ENCODE results near the gene SNPH.

Gene SNPH

DNA sequence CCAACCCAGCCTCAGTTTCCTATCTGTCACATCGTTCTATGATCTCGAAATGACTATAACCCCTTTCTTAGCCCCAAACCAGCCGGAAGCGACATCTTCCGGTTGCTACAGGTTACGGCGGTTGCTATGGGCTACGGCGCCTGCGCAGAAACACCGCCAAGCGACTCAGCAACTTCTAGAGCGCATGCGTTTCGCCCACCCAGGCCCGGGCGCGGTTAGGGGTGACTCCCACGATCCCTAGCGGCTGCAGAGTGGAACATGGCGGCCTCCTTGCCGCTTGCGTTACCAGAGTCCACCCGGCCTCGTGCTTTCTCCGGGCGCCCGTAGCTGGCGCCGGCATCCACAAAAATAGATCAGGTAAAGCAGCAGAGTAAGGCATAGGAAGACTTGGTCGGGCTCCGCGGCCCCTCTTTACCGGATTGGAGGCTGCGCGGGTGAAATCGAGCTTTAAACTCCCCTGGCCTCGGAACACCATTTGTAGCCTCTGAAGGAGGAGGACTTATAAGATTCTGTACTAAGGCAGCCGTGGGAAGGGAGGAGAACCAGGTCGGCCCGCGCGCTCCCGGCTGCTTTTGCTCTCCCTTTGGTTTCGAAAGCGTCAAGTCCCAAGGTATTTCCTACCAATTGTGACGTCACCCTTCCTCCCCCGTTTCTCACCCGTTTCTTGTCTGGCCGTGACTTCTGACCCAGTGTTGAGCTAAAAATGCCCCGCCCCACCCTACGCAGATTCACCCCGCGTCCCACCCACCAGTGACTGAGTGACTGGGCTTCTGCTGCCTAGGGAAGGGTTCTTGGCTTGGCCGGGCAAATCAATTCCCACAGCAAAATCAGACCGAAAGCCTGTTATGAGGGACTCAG lies 59.3 kb downstream of the SNPH start:
- DNase-seq = peak; percentile 99

DNA sequence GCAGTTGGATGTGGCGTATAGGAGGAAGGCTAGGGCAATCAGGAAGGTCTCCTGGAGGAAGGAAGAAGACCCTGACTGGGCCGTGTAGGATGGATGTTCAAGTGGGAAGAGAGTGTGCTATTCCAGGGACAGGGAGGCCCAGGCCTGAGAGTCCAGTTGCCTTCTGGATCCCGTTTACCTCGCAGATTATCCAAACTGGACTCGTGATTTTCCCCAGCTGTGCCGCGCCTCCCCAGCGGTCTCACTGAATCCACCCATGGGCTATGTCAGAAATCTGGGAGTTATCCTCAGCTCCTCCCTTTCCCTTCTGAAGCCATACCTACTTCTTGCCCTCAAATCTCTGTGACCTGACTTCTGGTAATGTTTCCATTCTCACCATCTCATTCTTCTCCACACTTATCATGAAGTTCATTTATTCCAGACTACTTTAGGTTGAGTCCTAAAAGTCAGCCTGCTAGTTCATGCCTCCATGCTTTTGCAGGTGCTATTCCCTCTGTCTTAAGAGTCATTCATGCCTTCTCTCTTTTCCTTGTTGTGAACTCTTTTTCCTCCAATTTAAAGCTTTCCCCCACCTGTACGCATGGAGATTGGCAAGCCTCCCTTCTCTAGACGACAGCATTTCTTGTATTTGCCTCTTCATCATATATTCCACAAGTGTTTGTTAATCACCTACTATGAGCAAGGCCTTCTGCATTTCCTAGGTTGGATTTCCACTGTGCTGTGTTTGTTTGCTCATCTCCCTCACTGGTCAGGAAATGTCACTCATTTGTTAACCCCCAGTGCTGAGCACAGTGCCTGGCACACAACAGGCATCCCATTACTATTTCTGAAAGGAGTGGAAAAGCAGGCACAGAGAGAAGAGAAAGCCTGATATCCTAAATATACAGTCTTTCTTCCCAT lies 60.2 kb downstream of the SNPH start:
- no peak for DNase-seq

DNA sequence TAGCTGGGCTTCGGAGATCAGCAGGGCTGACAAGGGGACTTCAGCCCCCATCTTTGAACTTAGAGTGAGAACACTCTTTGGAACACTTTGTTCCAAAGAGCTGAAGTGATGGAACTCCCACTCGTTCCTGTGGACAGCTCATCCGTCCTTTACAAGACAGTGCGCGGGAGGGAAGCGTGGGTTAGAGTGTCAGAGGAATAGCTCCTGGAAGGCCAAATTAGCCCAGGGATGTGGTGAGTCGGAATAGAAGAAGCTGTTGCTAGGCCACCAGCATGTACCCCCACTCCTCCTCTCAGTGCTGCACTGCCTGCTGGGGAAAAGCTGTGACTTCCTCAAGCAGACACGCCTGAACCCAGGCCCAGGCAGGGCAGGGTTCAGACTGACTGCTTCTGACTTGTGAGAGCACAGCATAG lies 61.2 kb downstream of the SNPH start:
- no peak for DNase-seq

DNA sequence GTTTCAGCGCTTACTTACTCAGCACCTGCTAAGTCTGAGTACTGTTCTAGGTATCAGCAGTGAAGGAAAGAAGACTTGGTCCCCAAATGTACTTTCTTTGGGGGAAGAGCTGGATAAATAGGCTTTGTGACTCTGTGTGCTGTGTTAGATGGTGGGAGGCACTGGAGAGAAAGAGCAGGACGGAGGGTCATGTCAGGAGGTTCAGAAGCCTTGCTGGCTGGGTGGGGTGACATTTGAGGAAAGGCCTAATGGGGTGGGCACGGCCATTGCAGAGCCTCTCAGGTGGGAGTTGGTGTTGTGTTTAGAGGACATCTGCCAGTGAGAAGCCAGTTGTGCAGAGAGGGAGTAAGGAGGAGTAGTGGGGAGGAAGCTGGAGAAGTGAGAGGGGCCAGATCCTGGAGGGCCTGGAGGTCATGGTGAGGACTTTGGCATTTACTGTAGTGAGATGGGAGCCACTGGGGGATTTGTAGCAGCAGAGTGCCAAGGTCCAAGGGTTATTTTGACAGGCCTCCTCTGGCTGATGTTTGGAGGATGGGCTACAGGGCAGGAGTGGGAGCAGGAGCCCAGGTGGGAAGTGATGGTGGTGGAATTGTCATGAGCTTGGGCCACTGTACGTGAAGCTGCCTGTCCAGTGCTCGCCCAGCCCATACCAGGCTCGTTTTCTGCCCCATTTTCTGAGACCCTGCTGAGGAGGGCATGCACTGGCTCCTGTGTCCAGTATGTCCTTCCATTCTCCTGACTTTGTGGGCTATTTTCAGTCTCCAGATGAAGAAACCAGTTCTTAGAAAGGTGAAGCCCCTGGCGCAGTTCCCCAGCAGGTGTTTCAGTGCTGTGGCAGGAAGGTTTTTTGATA lies 62.0 kb downstream of the SNPH start:
- DNase-seq = no peak

DNA sequence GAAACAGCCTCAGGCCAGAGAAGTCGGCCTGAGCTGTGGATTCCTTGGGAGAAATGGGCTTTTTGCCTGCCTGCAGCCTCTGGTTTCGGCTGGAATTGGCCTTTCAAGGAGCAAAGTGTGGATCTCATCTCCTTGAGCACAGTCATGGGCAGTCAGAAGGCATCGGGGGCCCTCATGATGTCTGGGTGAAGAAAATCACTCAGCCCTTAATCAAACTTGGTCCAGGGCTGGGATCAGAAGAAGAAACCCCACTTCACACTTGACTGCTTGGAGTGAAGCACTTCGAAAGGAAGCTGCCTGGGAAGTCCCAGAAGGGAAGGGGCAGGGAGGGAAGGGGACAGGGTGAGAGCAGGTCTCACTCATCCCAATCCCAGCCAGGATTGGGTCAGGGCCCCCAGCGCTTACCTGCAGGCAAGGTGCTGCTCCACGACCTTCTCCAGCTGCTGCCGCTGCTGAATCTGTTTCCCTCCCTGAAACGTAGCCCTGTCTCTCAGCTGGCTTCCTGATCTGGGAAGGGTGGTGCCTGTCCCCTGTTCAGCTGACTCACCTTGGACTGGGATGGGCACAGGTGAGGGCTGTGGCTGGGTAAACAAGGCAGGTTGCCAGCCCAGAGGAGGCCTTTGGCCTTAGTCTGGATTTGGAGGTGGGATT lies 62.7 kb downstream of the SNPH start, which contains the start of gene SDCBP2:
Gene SDCBP2, minus strand, starts transcription at position 460 of the 651 bp plus-strand sequence. CDS start 8,723 bp downstream, outside the sequence.
- no peak for DNase-seq

DNA sequence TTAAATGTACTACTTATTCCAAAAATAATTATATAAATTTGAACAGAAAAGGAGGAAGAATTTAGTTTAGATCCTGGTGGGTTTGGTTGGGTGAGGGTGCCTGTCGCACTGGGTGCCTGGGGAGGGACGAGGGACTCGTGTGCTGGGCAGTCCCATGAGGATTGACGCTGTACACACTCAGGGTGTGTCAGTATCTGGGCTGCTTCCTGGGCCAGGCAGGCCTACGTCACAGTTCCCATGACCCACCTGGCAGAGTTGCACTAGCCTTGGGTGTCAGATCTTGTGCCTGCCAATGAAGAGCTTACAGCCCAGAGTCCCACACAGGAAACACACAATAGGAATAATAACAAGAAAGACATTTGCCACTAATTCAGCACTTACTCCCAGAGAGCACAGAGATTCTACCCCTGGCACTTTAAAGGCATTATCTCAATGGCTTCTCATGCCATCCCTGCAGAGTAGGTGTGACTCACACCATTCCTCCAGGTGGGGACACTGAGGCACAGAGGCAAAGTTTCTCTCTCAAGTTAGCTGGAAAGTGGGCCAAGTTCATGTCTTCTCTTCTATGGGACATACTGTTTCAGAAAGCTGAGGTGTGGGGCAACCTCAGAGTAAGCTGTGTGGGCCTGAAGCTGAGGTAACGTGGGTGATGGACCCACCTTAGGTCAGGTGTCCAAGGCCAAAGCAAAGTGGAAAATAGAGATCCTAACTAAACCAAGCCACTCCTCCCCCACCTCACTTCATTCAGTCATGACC lies 64.2 kb downstream of the SNPH start:
- peak; percentile 71 for DNase-seq

DNA sequence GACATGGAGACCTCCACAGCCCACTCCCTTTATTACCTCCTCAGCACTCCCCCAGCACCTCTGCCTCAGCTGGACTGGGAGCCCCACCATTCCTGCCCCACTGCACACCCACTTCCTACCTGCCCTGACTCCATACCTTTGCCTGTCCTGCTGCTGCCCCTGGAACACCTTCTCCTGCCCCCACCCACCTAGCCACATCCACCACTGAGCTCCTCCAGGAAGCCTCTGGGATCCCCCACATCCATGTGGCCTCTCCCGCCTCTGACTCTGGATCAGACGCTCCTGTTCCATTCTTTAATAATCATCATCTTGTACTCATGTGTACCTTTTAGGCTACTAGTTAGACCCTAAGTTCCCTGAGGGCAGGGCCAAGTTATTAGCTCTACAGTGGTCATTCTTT lies 65.0 kb downstream of the SNPH start:
- no peak for DNase-seq

DNA sequence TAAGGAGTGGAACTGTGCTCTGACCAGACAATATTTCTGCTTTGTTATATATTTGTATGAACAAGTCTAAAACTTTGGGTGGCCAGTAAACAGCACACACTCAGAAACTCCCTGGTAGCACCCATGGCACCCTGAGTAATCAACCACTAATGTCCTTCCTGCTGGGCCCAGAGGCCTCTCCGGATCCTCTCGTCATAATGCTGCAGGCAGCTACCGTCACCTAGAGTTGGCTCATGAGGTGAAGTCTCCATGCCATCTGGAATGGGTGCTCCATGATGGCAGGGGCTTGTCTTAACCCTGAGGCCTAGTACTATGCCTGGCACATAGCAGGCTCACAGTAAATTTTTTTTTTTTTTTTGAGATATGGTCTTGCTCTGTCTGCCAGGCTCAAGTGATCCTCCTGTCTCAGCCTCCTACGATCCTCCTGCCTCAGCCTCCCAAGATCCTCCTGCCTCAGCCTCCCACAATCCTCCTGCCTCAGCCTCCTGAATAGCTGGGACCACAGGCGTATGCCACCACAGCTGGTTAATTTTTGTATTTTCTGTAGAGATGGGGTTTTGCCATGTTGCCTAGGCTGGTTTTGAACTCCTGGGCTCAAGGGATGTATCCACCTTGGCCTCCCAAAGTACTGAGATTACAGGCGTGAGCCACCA lies 65.8 kb downstream of the SNPH start:
- DNase-seq = no peak

DNA sequence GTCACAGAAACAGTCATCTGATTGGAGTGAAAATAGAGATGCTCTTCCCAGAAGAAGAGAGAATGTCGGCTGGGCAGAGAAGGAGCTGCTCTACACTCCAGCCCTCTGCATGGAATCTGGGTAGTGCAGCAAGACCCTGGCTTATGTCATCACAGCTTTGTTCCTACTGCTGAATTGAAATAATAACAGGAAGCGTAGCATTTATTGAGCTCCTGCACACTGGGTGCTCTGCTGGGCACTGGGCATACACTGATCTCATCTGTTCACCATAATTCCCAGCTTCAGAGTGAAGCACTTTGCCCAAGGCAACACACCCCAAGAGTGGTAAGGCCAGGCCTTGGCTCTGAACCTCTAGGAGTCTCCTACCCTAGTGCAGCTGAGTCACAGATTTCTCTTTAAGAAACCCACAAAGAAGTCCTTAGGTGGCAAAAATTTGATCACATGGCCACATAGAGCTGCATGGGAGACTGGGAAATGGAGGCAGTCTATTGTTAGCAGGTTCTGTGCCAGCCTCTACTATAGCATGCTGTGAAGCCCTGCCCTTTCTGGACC lies 66.7 kb downstream of the SNPH start:
- DNase-seq = no peak

DNA sequence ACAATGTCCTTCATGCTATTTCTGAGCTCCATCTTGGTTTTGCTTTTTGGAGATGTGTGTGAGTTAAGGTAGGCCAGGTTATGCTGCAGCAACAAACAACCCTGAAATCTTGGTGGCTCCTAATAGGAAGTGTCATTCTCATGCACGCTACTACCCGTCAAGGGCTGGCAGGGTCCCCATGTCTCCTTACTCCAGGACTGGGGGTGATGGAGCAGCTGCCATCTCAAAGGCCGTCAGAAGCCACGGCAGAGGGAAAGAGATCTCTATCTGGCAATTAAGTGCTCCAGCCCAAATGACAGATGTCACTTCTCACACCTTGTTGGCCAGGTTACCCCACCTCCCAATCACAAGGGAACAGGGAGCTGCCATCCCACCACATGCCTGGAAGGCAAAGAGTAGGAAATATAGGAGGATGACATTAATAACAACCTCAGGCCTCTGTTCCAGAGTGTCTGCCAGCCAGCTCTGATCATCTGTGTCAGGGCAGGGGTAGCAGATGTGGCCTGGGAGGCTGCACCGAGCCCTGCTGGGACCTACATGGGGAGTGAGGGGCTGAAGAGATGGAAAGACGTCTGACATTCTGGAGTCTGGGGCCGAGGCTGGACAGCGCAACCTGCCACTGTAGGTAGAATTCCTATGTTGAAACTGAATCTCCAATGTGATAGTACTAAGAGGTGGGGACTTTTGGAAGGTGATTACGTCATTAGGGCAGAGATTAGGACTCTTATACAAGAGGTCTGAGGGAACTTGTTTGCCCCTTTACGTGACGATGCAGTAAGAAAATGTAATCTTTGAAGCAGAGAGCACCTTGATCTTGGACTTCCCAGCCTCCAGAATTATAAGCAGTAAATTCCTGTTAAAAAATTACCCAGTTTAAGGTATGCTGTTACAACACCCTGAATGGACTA lies 67.6 kb downstream of the SNPH start:
- DNase-seq = no peak

DNA sequence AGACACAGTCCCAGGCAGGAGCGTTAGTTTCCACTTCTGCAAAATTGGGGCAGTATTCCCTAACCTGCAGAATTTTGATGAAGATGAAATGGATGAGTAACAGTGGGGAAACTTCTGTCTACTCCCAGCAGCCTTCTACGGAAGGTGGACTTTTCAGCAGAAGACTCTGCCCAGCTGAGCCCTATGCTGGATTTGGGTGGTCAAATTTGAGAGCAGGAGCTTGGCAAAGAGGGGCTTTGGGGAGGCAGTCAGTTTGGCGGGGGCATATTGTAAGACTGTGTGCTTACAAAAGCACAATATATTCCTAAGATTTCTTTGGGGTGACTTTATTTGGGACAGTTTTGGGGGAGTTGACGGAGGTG lies 68.3 kb downstream of the SNPH start:
- DNase-seq = no peak

DNA sequence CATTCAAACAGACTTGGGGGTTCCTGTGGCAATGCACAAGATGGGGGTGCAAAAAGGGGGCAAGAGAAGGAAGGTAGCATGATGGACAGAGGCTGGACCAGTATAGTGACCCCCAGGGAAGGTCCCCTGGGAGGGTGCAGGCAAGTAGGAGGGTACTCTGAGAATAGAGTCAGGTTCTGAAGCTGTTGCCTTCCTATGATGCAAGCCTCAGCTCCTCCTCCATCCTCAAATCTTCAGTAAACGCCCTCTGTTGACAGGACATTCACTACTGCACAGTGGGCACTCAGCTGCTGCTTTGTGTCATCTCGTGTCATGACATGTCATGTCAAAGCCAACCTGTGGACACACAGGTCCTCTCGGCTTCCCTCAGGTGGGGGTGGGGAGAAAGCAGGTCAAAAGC lies 68.7 kb downstream of the SNPH start:
- no peak for DNase-seq

DNA sequence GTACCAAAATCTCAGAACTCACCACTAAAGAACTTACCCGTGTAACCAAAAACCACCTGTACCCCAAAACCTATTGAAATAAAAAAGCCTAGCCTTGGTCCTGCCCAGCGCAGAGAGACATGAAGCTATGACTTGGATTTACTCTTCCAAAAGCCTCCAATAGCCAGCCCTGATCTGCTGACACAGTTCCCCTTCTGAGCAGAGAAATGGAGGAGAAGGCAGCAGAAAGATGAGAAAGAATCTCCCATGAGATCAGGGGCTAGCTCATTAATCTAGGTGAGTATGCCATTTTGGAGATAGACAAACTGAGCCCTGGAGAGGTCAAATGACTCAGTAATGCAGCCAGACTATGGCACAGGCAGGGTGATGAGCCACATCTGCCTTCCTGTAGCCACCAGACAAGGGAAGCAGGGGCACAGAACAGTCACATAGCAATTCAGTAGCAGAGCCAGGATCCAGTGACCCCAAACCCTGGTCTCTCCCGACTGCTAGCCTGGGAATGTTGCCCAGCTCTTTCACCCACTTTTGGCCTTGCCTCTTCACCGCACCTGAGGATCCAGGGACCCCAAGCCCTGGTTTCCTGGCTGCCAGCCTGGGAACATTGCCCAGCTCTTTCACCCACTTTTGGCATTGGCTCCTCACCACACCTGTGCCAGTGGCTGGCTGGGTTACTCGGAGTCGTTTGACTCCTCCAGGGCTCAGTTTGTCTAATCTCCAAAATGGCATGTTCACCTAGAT lies 70.0 kb downstream of the SNPH start:
- no peak for DNase-seq

DNA sequence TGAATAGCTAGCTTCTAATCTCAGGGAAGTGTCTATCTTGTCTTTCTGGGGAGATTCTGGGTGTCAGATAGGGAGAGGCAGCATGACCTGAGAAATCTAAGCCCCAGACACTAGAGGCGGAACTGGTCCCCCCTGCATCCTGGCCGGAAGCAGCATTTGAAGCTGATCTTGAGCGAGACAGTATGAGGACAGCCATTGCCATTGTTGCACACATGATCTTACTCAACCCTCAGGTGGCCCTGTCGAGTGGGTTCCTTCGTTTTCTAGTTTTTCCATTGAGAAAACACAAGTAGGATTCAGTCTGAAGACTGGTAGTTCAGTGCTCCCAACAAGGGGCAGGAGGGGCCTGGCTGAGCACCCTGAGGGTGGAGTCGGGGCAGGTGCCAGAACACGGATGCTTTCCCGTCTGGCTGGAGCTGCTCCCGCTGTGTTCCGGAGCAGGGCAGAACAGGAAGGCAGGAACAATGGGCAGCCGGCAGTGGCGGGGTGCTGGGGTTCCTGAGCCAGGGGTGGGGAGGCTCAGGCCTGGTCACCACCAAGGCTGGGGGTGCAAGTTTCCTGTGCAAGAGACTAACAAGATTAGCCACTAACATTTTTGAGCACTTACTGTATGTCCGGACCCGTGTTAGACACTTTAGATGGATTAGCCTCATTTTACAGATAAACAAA lies 70.7 kb downstream of the SNPH start:
- no peak for DNase-seq

DNA sequence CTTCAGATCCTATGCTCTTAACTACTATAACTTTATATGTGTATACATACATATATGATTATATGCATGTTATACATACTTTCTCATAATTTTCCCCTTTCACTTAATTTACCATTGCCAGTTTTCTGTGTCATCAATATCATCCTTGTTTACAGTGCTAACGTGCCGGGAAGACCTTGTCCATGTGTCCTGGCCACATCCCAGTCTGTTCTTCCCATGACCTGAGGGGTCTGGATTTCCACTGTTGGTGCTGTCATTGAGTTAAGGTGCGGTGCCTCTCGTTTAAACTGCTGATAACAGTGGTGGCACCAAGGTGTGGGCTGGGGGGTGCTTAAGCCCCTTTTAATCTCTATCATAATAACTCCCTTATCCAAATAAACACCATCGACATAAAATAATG lies 71.3 kb downstream of the SNPH start:
- DNase-seq = no peak

DNA sequence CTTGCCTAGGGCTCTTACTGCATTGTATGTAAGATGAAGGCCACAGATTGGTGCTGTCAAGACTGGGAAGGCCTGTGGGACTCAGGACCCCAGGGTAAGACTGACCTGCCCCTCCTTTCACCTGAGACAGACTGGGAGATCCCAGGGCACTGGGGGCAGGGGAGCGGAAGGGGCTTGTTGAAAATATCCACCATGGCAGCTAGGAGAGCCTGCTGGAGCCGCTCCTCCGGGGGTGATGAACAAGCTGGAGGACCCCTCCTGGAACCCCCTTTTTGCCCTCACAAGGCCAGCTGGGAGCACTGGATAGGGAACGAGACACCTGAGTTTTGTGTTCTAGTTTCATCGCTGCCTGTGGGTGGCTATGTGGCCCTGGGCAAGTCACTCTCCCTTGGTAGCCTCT lies 72.0 kb downstream of the SNPH start:
- DNase-seq = no peak

DNA sequence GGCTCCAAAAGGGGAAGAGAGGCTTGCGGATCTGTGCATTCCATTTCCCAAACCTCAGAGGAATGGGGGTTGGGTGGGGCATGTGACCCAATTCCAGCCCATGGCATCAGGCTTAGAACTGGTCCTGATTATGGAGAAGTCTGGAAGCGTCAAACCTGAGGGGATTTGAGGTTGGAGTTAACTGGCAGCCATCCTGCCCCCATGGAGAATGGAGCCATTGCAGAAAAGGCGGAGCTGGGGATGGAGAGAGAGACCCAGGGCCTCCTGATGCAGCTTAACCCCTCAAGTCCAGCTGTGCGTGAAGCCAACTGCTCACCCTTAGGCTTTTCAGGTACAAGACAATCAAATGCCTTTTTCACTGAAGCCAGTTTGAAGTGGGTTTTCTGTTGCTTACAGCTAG lies 72.7 kb downstream of the SNPH start:
- no peak for DNase-seq

DNA sequence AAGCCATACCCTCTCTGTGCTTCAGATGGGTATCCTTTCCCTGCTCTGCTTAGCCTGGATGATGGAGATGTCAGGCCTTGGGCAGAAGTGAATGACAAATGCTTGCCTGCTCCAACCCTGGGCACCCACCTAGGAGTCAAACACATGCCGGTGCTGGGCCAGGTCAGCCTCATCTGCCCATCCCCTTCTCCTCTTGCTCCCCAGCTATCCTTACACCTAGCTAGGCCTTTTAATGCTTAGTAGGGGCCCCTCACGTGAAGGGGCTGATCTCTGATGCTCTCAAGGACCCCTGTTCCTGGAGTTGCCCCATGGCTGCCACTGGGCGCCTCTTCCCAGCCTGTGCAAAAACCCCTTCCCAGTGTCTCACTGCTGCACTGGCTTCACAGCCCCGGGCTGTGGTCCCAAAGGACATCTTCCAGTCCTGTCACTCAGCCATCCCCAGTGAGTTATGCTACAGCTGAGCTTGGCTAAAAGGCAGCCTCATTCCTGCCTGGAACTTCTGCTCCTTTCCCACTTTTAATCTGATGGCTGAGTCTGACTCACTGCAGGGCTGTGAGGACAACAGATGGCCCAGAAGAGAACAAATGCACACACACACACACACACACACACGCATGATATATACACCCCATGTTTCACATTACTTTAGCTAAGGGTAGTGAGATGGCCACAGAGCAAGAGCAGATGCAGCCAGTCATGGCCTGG lies 75.6 kb downstream of the SNPH start:
- DNase-seq = no peak
